SK-N-SH (cell line): Measurements from ENCODE around the gene LTB4R2. TPM values are rescaled to one million over a fixed set of nuclear protein-coding genes. Genes with fewer than 3 reads are reported as not detected.

Experiments
- CTCF ChIA-PET: fragments of 300-600, 350-600 bp; formaldehyde crosslinking; extraction: SDS; loops from one replicate; lab custom pipeline; 2021; lab: Yijun Ruan, JAX
- POLR2A ChIA-PET: fragments of 350-600 bp; sonication (Branson Sonifier 250); formaldehyde crosslinking; extraction: SDS; loops from one replicate; lab custom pipeline; 2020; ENCODE audit warnings: antibody characterized with exemption, inconsistent platforms; lab: Yijun Ruan, JAX
- DNase-seq: peaks from one replicate; pipeline ENCODE4 v3.0.0; 2012
- H2AFZ ChIP-seq: fragments of 200-600 bp; sonication (generic); 2 replicates; pipeline ENCODE4 v1.8.1; 2016; ENCODE audit warnings: antibody characterized with exemption, mild to moderate bottlenecking, low read depth
- H3F3A ChIP-seq: fragments of 200-600 bp; sonication (generic); replicated peaks from 2 replicates; pipeline ENCODE3; 2016; ENCODE audit warnings: antibody characterized with exemption, mild to moderate bottlenecking; ENCODE audit not compliant: insufficient read depth
- H3K27ac ChIP-seq, 2 experiments: fragments of 200-500 bp in 1 of 2; fragments of 200-600 bp in 1 of 2; sonication (Bioruptor generic) in 1 of 2; sonication (generic), shearing (Covaris generic) in 1 of 2; 2 replicates each; pipeline versions ENCODE4 v1.5.1 to v1.6.1; 2014 to 2016; ENCODE audit warnings: low read depth in 2 of 2, inconsistent platforms in 1 of 2, low read length in 1 of 2, mild to moderate bottlenecking in 1 of 2, mixed read lengths in 1 of 2
- H3K27me3 ChIP-seq: fragments of 200-600 bp; sonication (generic), shearing (Covaris generic); 2 replicates; pipeline ENCODE4 v1.6.1; 2016; ENCODE audit warnings: mixed run types; ENCODE audit not compliant: insufficient read depth
- H3K36me3 ChIP-seq, 2 experiments: fragments of 200-500 bp in 1 of 2; fragments of 200-600 bp in 1 of 2; sonication (Bioruptor generic) in 1 of 2; sonication (generic) in 1 of 2; replicated peaks in 1 of 2; 2 replicates each; pipeline versions ENCODE3 to v1.5.1; 2014 to 2016; ENCODE audit warnings: low read length in 1 of 2, mild to moderate bottlenecking in 1 of 2; ENCODE audit not compliant: insufficient read depth in 2 of 2, control insufficient read depth in 1 of 2
- H3K4me1 ChIP-seq, 2 experiments: fragments of 200-500 bp in 1 of 2; fragments of 200-600 bp in 1 of 2; sonication (Bioruptor generic) in 1 of 2; sonication (generic), shearing (Covaris generic) in 1 of 2; 2 replicates each; pipeline versions ENCODE4 v1.5.1 to v1.6.1; 2014 to 2016; ENCODE audit warnings: low read depth in 1 of 2, low read length in 1 of 2, mixed run types in 1 of 2; ENCODE audit not compliant: insufficient read depth in 2 of 2, control insufficient read depth in 1 of 2
- H3K4me2 ChIP-seq: fragments of 200-600 bp; sonication (generic), shearing (Covaris generic); 2 replicates; pipeline ENCODE4 v1.6.1; 2017; ENCODE audit warnings: mixed run types
- H3K4me3 ChIP-seq, 2 experiments: fragments of 200-500 bp in 1 of 2; fragments of 200-600 bp in 1 of 2; sonication (Bioruptor generic) in 1 of 2; sonication (generic), shearing (Covaris generic) in 1 of 2; 2 replicates each; pipeline versions ENCODE4 v1.5.1 to v1.8.1; 2014 to 2016; ENCODE audit warnings: low read depth in 2 of 2, inconsistent platforms in 1 of 2, low read length in 1 of 2, mild to moderate bottlenecking in 1 of 2, mixed read lengths in 1 of 2, moderate library complexity in 1 of 2
- H3K79me2 ChIP-seq: fragments of 200-600 bp; sonication (generic); 2 replicates; pipeline ENCODE4 v1.8.1; 2017; ENCODE audit warnings: mild to moderate bottlenecking; ENCODE audit not compliant: insufficient read depth
- H3K9ac ChIP-seq: fragments of 200-600 bp; sonication (generic); 2 replicates; pipeline ENCODE4 v1.6.1; 2017; ENCODE audit warnings: mixed run types
- H3K9me2 ChIP-seq: fragments of 200-600 bp; sonication (generic); 2 replicates; pipeline ENCODE4 v1.6.1; 2017; ENCODE audit warnings: mixed run types
- H3K9me3 ChIP-seq: fragments of 200-600 bp; sonication (generic); 2 replicates; pipeline ENCODE4 v1.6.1; 2017; ENCODE audit warnings: mixed run types, mild to moderate bottlenecking, moderate library complexity
- H4K20me1 ChIP-seq: fragments of 200-600 bp; sonication (generic); 2 replicates; pipeline ENCODE4 v1.6.1; 2017; ENCODE audit warnings: mild to moderate bottlenecking, mixed run types; ENCODE audit not compliant: insufficient read depth
- CHD2 ChIP-seq: fragments of 150-350 bp; IDR thresholded peaks from 2 replicates; pipeline ENCODE4 v1.6.1; 2018; ENCODE audit warnings: low read length; ENCODE audit not compliant: partially characterized antibody
- CTCF ChIP-seq: fragments of 200-600 bp; sonication (generic); IDR thresholded peaks from 2 replicates; pipeline ENCODE4 v1.6.1; 2017; ENCODE audit warnings: antibody characterized with exemption, mild to moderate bottlenecking, moderate library complexity
- EZH2phosphoT487 ChIP-seq: fragments of 200-600 bp; sonication (generic); IDR thresholded peaks from 2 replicates; pipeline ENCODE4 v1.6.1; 2017; ENCODE audit warnings: low read depth, mixed run types, mild to moderate bottlenecking, antibody characterized with exemption, moderate library complexity, borderline replicate concordance
- FOSL2 ChIP-seq: IDR thresholded peaks from 2 replicates; pipeline ENCODE4 v1.4.0; 2012; ENCODE audit warnings: low read depth, mild to moderate bottlenecking, moderate library complexity, borderline replicate concordance
- FOXJ3 ChIP-seq: sonication (generic); formaldehyde crosslinking; IDR thresholded peaks from 2 replicates; pipeline ENCODE4 v1.5.1; 2020; ENCODE audit warnings: mild to moderate bottlenecking, missing genetic modification reagents
- FOXM1 ChIP-seq: IDR thresholded peaks from 2 replicates; pipeline ENCODE4 v1.4.0; 2012; ENCODE audit warnings: low read depth, mild to moderate bottlenecking
- IRF3 ChIP-seq: fragments of 150-350 bp; IDR thresholded peaks from 2 replicates; pipeline ENCODE4 v1.6.1; 2016; ENCODE audit warnings: mild to moderate bottlenecking, low read depth, low read length
- JUND ChIP-seq: IDR thresholded peaks from 2 replicates; pipeline ENCODE4 v1.4.0; 2012
- MAX ChIP-seq: IDR thresholded peaks from 2 replicates; pipeline ENCODE4 v1.4.0; 2012; ENCODE audit warnings: low read depth
- MEF2A ChIP-seq: IDR thresholded peaks from 2 replicates; pipeline ENCODE4 v1.4.0; 2012; ENCODE audit warnings: low read depth, borderline replicate concordance
- MXI1 ChIP-seq: IDR thresholded peaks from 2 replicates; pipeline ENCODE4 v1.6.1; 2012; ENCODE audit warnings: mild to moderate bottlenecking, low read depth, low read length, improper control_type of control experiment
- NFIC ChIP-seq: IDR thresholded peaks from 2 replicates; pipeline ENCODE4 v1.4.0; 2012; ENCODE audit warnings: borderline replicate concordance
- NRF1 ChIP-seq: IDR thresholded peaks from 2 replicates; pipeline ENCODE4 v1.6.1; 2012; ENCODE audit warnings: low read depth, mild to moderate bottlenecking, low read length
- PBX3 ChIP-seq: IDR thresholded peaks from 2 replicates; pipeline ENCODE4; 2012
- POLR2AphosphoS5 ChIP-seq: IDR thresholded peaks from 2 replicates; pipeline ENCODE4 v1.6.1; 2012; ENCODE audit warnings: low read depth, low read length
- RAD21 ChIP-seq: IDR thresholded peaks from 2 replicates; pipeline ENCODE4 v1.6.1; 2012; ENCODE audit warnings: mild to moderate bottlenecking, low read length
- RFX5 ChIP-seq: IDR thresholded peaks from 2 replicates; pipeline ENCODE4 v1.6.1; 2012; ENCODE audit warnings: mild to moderate bottlenecking, improper control_type of control experiment, low read length
- SMC3 ChIP-seq: IDR thresholded peaks from 2 replicates; pipeline ENCODE4 v1.6.1; 2012; ENCODE audit warnings: low read depth, low read length, improper control_type of control experiment
- TAF1 ChIP-seq: IDR thresholded peaks from 2 replicates; pipeline ENCODE4 v1.6.1; 2012; ENCODE audit warnings: low read depth, mild to moderate bottlenecking, low read length, moderate library complexity, borderline replicate concordance
- TCF12 ChIP-seq: IDR thresholded peaks from 2 replicates; pipeline ENCODE4 v1.4.0; 2012
- TEAD4 ChIP-seq: IDR thresholded peaks from 2 replicates; pipeline ENCODE4 v1.4.0; 2012; ENCODE audit warnings: mild to moderate bottlenecking, borderline replicate concordance; ENCODE audit not compliant: insufficient read depth
- WGBS: methylation state at CpG from one replicate; pipeline ENCODE4 v1.1.6; 2017; ENCODE audit warnings: low lambda C conversion rate; 5-methylcytosine and 5-hydroxymethylcytosine counted together
- polyA plus RNA-seq, 3 experiments: library from polyadenylated mRNA; depleted of rRNA; stranded (reverse); fragments of >200 nt; gene quantifications; 2 replicates each; pipeline ENCODE4 v1.2.3, GENCODE V29; 2012
- TF ChIP-seq, protein P1 (sequence below): IDR thresholded peaks from 2 replicates; pipeline ENCODE4 v1.6.1; 2012; ENCODE audit warnings: mild to moderate bottlenecking, low read depth, low read length, moderate library complexity

Gene LTB4R2
- polyA plus RNA-seq, 1 of the 3 experiments (the other 2 are of a cell fraction), result 8.2 TPM

DNA sequence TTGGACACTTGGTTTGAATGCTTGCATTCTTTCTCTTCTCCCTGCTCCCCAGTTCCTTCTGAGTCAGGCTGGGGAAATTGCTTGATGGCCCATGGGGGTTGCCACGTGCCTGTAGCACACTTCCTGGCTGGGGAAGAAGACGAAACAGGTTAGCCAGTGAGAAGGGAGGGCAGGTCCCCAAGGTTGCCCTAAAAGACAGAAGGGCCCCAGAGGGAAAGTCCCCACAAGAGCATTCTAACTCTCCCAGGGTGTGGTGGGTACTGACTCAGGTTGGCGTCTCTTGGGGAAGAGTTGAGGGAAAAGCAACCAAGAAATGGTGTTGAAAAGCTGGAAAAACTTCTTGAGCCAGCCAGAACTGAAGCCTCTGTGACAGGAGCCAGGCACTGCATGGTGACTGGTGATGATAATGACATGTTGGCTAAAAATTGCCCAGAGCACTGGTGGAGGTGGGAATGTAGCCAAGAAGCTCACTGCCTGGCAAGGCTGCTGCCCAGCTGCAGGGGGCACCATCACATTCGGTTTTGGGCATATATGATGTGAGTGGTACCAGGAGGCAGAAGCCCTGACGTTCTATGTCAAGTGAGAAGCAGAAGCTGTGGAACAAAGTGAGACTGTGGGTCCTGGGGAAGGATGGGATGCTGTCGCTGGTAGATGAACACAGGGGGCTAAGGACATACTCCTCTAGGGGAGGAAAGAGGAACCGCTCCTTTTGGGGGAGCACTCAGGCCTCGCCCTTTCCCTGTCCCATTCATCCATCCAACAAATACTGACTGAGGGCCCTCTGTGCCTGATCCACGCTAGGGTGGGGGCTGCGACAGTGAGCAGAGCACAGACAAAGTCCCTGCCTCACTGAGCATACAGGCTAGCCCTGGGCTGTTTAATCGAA, 30.4 kb upstream of the LTB4R2 start:
- 59% methylated on average over 11 of the region's 11 CpGs for WGBS
- H3K9me2 ChIP-seq, result no peaks in the 10 kb centered on the region
- H3F3A ChIP-seq, result no peaks in the 10 kb centered on the region
- no peaks in the 10 kb centered on the region for H3K36me3 ChIP-seq
- no peak overlapping the region for H3K4me2 ChIP-seq
- H3K4me3 ChIP-seq, result no peak overlapping the region
- peaks cover 0 to 10% of the 10 kb centered on the region in 2 experiments; a peak in 1 of 4 replicates for H3K4me1 ChIP-seq
- no peaks in the 10 kb centered on the region for H3K27me3 ChIP-seq
- H3K27ac ChIP-seq, result no peak overlapping the region
- DNase-seq, result peak; percentile 67
- H3K79me2 ChIP-seq, result no peaks in the 10 kb centered on the region
- ChIA-PET CTCF (interaction anchor here (0.7 to 8.9 kb wide), 16 partner anchors 9 to 157 kb away, joined by 3 to 87 read pairs (median 5); partner anchors contain the start of genes CIDEB, DHRS1, NOP9 and TINF2), POLR2A (interaction anchor here (0.8 to 1.5 kb wide), 2 partner anchors 8 to 37 kb away, joined by 3 read pairs; partner anchors contain the start of genes RABGGTA and TINF2)
- no peak overlapping the region for H3K9ac ChIP-seq
- no peaks in the 10 kb centered on the region for H3K9me3 ChIP-seq
- no peak overlapping the region for H2AFZ ChIP-seq
- H4K20me1 ChIP-seq, result no peaks in the 10 kb centered on the region
- TF ChIP-seq CHD2 (no peak), TCF12 (no peak), MEF2A (no peak), CTCF (peak; percentile 47), NFIC (peak; percentile 40; the same call in 1 of the 2 replicates), TAF1 (no peak), PBX3 (no peak), MAX (no peak), EZH2phosphoT487 (no peak), MXI1 (peak; percentile 55; the same call in 1 of the 2 replicates), IRF3 (no peak), FOXJ3 (no peak), TEAD4 (no peak), JUND (no peak), NRF1 (no peak), FOSL2 (no peak), RAD21 (peak; percentile 60), SMC3 (peak; percentile 36; the same call in 1 of the 2 replicates), FOXM1 (no peak), POLR2AphosphoS5 (no peak), RFX5 (peak; percentile 94)
- TF ChIP-seq, protein P1, sequence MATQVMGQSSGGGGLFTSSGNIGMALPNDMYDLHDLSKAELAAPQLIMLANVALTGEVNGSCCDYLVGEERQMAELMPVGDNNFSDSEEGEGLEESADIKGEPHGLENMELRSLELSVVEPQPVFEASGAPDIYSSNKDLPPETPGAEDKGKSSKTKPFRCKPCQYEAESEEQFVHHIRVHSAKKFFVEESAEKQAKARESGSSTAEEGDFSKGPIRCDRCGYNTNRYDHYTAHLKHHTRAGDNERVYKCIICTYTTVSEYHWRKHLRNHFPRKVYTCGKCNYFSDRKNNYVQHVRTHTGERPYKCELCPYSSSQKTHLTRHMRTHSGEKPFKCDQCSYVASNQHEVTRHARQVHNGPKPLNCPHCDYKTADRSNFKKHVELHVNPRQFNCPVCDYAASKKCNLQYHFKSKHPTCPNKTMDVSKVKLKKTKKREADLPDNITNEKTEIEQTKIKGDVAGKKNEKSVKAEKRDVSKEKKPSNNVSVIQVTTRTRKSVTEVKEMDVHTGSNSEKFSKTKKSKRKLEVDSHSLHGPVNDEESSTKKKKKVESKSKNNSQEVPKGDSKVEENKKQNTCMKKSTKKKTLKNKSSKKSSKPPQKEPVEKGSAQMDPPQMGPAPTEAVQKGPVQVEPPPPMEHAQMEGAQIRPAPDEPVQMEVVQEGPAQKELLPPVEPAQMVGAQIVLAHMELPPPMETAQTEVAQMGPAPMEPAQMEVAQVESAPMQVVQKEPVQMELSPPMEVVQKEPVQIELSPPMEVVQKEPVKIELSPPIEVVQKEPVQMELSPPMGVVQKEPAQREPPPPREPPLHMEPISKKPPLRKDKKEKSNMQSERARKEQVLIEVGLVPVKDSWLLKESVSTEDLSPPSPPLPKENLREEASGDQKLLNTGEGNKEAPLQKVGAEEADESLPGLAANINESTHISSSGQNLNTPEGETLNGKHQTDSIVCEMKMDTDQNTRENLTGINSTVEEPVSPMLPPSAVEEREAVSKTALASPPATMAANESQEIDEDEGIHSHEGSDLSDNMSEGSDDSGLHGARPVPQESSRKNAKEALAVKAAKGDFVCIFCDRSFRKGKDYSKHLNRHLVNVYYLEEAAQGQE, result no peak
